K562 (cell line): ENCODE measurements around the gene OR6K2.

ENCODE experiments used
- REST ChIP-seq, 2 experiments: fragments of 450-650 bp; formaldehyde crosslinking in 1 of 2; IDR thresholded peaks; 2 replicates each; pipeline versions ENCODE4 v1.4.0 to v1.6.1; 2014 to 2020; ENCODE audit warnings: mild to moderate bottlenecking in 2 of 2, borderline replicate concordance in 1 of 2, low read depth in 1 of 2
- TAF9B ChIP-seq: fragments of 450-650 bp; IDR thresholded peaks from 2 replicates; pipeline ENCODE4 v1.6.1; 2018; ENCODE audit warnings: mild to moderate bottlenecking; ENCODE audit not compliant: partially characterized antibody
- TF ChIP-seq, protein P1 (sequence below), 2 experiments: fragments of 450-650 bp in 1 of 2; IDR thresholded peaks; 2 replicates each; pipeline ENCODE4 v1.6.1; 2011 to 2017; ENCODE audit warnings: low read depth in 2 of 2, antibody characterized with exemption in 1 of 2, borderline replicate concordance in 1 of 2, low read length in 1 of 2, mild to moderate bottlenecking in 1 of 2, mixed read lengths in 1 of 2; ENCODE audit not compliant: control insufficient read depth in 1 of 2

DNA sequence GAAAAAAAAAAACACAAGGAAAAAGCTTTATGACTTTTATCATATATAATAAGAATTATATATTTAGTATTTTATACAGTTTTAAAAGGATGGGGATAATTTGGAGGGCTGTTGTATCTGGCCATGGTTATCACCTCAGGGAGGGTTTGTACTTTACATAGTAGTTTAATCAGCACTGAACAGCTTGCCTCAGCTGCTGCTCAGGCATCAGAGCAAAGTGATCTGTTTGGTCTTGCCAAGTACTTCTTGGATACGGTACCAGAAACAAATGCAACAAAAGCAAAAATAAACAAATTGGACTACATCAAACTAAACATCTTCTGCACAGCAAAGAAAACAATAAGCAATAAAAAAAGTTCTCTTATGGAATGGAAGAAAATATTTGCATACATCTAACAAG, 11.3 kb downstream of the OR6K2 start:
- TF ChIP-seq REST (IDR thresholded peaks at IDR 0.05; ENCODE audit: borderline replicate concordance) (no peak), REST (CRISPR knock-in tag; IDR thresholded peaks at IDR 0.05; ENCODE audit: low read depth) (no peak), TAF9B (no peak)
- TF ChIP-seq, protein P1, sequence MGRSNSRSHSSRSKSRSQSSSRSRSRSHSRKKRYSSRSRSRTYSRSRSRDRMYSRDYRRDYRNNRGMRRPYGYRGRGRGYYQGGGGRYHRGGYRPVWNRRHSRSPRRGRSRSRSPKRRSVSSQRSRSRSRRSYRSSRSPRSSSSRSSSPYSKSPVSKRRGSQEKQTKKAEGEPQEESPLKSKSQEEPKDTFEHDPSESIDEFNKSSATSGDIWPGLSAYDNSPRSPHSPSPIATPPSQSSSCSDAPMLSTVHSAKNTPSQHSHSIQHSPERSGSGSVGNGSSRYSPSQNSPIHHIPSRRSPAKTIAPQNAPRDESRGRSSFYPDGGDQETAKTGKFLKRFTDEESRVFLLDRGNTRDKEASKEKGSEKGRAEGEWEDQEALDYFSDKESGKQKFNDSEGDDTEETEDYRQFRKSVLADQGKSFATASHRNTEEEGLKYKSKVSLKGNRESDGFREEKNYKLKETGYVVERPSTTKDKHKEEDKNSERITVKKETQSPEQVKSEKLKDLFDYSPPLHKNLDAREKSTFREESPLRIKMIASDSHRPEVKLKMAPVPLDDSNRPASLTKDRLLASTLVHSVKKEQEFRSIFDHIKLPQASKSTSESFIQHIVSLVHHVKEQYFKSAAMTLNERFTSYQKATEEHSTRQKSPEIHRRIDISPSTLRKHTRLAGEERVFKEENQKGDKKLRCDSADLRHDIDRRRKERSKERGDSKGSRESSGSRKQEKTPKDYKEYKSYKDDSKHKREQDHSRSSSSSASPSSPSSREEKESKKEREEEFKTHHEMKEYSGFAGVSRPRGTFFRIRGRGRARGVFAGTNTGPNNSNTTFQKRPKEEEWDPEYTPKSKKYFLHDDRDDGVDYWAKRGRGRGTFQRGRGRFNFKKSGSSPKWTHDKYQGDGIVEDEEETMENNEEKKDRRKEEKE (IDR thresholded peaks at IDR 0.05; ENCODE audit: borderline replicate concordance in 1 of 2, control insufficient read depth in 1 of 2, low read depth in 2 of 2, low read length in 1 of 2), result no peak
